Gastrocnemius medialis (tissue), 4 donors: ENCODE measurements around the gene LMO1.

Source experiments
- CTCF ChIP-seq, 5 experiments: fragments of 450-650 bp in 3 of 5; fragments of 200-600 bp in 2 of 5; sonication (generic) in 2 of 5; IDR thresholded peaks in 4 of 5; conservative IDR thresholded peaks in 1 of 5; 1 replicate in 4 of 5; 2 replicates in 1 of 5; pipeline ENCODE4 v1.5.1; 2016 to 2019; ENCODE audit warnings: antibody characterized with exemption in 5 of 5, mild to moderate bottlenecking in 3 of 5, moderate library complexity in 3 of 5
- POLR2A ChIP-seq, 2 donors: fragments of 450-650 bp; IDR thresholded peaks; one replicate each; pipeline ENCODE4 v1.6.1; 2017; ENCODE audit warnings: antibody characterized with exemption in 2 of 2, mild to moderate bottlenecking in 2 of 2, moderate library complexity in 2 of 2

DNA sequence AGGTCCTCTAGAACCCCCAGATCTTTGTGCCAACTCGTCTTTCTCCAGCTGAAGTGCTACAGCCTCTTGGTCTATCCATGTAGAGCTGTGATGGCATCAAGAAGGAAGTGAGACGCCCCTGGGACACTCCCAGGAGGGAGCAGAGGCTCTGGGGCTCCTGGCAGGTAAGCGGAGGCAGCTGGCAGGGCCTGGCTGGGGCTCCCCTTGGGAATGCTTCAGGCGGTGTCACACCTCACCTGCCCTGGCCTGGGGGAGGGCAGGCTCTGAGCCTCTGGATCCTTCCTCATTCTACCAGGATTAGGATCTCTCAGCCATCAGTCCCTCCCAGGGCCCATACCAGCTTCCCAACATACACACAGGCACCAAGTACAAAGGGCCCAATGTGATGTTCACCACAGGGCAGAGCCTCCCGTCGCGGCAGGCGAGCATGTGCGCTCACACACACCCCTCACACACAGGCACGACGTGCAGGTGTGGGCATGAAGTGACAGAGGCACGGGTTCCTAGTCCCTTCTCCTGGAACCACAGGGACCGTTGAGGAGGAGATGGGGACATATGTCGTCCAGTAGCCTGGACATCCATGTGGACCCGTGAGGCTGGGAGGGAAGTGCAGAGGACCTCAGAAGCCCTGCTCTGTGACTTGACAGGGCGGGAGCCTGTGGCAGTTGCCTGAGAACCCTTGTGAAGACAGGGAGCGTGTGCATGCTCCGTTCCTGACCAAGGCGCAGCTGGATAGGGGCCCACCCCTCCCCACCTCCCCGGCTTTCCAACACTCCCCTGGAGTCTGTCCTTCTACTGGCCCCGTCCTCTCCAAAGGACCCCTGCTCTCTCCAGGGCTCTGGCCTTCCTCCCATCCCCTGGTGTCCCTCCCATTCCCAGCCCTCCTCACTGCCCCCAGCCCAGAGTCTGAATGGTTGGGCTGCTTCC is 32.5 kb downstream of the LMO1 start:
- no peak for TF ChIP-seq POLR2A (IDR thresholded peaks at IDR 0.05)
- no peak for TF ChIP-seq CTCF (IDR thresholded peaks at IDR 0.05 in 4 of 5, conservative IDR thresholded peaks at IDR 0.05 in 1 of 5)
